Heart left ventricle (tissue), 13 donors: ENCODE data around the gene HOXB2.

Source experiments
- POLR2A ChIP-seq, 2 donors: fragments of 450-650 bp; IDR thresholded peaks; one replicate each; pipeline ENCODE4 v1.6.1; 2017; ENCODE audit warnings: antibody characterized with exemption in 2 of 2, mild to moderate bottlenecking in 2 of 2, moderate library complexity in 2 of 2
- TF ChIP-seq, protein P1 (sequence below), 12 donors: fragments of 200-600 bp; sonication (generic) in 4 of 12; IDR thresholded peaks; one replicate each; pipeline versions ENCODE4 v1.5.0 to v1.8.0; 2018 to 2022; ENCODE audit warnings: antibody characterized with exemption in 12 of 12, mild to moderate bottlenecking in 5 of 12
- donor health status: ischemic (EF 13 %, LVEDD 7.1; RV severe dilation, severe dysfunction).
- donor health status: DM: no; HTN: yes; CAD: no.
- donor health status: DM: no; HTN: no; CAD: no.
- donor health status: ischemic (EF 25% LVEDD 6.9; RV normal size, moderate dysfunction).
- donor health status: ischemic (EF 25% LVEDD 5.7; RV mildly dilated, moderate dysfunction).
- donor health status: ischemic (EF 35%, LVEDD 5.7; RV mildly dilated, moderate dysfunction).
- donor health status: nonischemic (EF 11% LVEDD 7.7; RV severe dilation, severe dysfunction).
- donor health status: DM: yes; HTN: yes; CAD: no.
- donor health status: PGD.
- donor health status: ischemic (EF 29% LVEDD 5.4; RV normal size, mild dysfunction).
- donor health status: nonischemic (EF 23%, LVEDD 6.1; RV moderate dilation, normal function).

GRCh38 chr17:48530887-48531272 is 14.0 kb downstream of the HOXB2 start, which contains the start of gene HOXB1:
- no peak for TF ChIP-seq POLR2A (IDR thresholded peaks at IDR 0.05)
- TF ChIP-seq, protein P1, sequence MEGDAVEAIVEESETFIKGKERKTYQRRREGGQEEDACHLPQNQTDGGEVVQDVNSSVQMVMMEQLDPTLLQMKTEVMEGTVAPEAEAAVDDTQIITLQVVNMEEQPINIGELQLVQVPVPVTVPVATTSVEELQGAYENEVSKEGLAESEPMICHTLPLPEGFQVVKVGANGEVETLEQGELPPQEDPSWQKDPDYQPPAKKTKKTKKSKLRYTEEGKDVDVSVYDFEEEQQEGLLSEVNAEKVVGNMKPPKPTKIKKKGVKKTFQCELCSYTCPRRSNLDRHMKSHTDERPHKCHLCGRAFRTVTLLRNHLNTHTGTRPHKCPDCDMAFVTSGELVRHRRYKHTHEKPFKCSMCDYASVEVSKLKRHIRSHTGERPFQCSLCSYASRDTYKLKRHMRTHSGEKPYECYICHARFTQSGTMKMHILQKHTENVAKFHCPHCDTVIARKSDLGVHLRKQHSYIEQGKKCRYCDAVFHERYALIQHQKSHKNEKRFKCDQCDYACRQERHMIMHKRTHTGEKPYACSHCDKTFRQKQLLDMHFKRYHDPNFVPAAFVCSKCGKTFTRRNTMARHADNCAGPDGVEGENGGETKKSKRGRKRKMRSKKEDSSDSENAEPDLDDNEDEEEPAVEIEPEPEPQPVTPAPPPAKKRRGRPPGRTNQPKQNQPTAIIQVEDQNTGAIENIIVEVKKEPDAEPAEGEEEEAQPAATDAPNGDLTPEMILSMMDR (IDR thresholded peaks at IDR 0.05), result no peak
